GM12801 (cell line): Measurements from ENCODE around the gene RNF26.

Source experiments
- CTCF ChIP-seq: IDR thresholded peaks from one replicate; pipeline ENCODE4 v1.5.1; 2011; ENCODE audit warnings: control low read depth; ENCODE audit not compliant: insufficient read length; ENCODE audit errors: extremely low read depth

The RNF26 gene

DNA sequence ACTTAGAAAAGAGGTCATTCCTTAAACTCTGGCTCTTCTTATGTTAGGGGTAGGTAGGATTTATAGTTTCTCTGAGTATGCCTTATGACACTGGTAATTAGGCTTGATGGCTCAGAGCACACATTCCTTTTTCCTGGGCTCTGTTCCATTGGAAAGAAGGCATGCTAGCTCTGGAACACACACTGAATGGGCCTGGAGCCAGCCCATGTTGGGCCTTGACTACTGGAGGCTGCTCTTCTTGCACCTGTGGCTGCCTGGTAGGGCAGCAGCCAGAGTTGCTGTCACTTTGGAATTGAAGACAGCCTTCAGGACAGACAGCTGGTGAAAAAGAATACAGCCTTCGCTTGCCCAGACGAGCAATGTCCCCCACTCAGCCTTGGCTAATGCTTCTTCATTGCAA is 35.6 kb upstream of the RNF26 start:
- TF ChIP-seq CTCF, result no peak

- TF ChIP-seq CTCF, result no peak
Measured at GRCh38 chr11:119299416-119299815, 34.9 kb upstream of the RNF26 start.

GRCh38 chr11:119300198-119300964 is 33.9 kb upstream of the RNF26 start:
- no peak for TF ChIP-seq CTCF

- no peak for TF ChIP-seq CTCF
Measured at GRCh38 chr11:119303227-119303718, 31.1 kb upstream of the RNF26 start.

DNA sequence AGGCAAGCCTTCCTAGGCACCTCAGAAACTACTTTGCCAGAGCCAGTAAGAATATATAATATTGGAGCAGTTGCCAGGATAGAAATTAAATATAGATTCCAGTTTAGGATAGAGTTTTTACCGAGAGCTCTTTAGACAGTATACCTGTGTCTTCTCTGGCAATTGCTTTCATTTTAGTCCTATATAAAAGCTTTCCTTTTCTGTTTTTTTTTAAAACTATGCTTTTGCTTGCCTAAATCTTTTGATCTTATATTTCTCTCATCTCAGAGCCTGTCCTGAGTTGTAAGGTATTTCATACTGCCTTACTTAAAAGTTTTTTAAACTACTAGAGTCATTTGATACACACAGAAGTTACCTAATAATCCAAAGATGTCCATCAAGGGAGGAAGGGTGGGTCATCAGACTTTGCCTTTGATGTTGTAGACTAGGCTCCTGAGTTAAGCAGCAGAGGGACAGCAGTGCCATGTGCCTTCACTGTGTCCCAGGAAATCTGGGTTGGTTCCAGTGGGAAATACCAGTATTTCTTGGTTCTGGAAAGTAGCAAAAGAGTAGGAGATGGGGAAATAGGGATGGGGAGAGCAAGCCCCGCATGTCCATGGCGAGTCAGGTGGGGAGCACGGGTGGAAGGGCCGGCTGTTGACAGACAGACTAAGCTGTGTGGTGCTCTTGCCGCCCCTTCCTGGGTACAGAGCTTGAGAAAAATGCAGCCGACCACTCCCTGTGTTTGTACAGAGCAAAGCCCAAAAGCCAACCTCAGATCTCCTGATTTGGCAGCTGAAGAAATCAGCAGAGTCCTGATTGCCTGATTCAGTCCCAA is 28.6 kb upstream of the RNF26 start:
- TF ChIP-seq CTCF, result no peak

DNA sequence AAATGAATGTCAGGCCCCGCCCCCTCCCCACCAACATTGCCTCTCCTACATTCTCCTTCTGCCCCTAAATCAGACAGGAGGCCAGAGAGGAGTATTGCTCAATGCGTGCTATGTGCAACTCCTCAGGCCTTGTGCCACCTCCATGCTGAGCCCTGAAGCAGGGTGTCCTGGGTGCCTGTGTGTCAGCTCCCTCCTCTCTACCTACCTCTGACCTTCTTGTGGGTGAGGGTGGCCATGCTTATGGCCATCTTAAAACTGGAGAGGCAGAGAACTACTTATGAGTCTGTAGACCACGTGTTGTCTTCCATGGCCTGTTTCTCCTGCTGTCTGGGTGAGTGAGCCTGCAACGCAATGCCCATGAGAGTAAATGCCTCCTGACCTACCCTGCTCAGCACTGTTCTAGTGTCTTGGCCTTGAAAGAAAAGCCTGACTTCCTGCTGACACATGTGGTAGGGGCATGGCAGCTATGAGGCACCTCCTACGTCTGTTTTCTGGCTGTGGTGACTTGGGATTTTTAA is 27.9 kb upstream of the RNF26 start:
- TF ChIP-seq CTCF, result no peak

GRCh38 chr11:119307219-119307618 is 27.1 kb upstream of the RNF26 start:
- TF ChIP-seq CTCF, result no peak
